Activated CD4-positive, alpha-beta T cell treated with anti-CD3 and anti-CD28 coated beads, Interleukin-10, Interleukin-2, amounts not matched to agents 100 ng/mL and 50 ng/mL, durations not matched to agents 16 hours and 8 hours (primary cell): ENCODE results near the gene ARMC7.
"Not testable (repeated sequence)": the region's sequence is repeated elsewhere in the genome, so short reads cannot be mapped to it uniquely, and the experiment has no call there.

Experiments used
- DNase-seq: peaks from one replicate; pipeline ENCODE4 v3.0.0-alpha.2; 2020

Gene ARMC7

GRCh38 chr17:75130632-75131277 is 21.0 kb downstream of the ARMC7 start:
- DNase-seq = peak; percentile 63

- DNase-seq = peak; percentile 86
Observed at GRCh38 chr17:75131278-75132017, 21.7 kb downstream of the ARMC7 start, which contains the start of gene NT5C. Gene NT5C (minus strand): TSS chr17:75131742. CDS start chr17:75131707, 35 bp downstream.

GRCh38 chr17:75132018-75133000 is 22.5 kb downstream of the ARMC7 start:
- not testable (repeated sequence) for DNase-seq

GRCh38 chr17:75133001-75133400 is 23.2 kb downstream of the ARMC7 start:
- no peak for DNase-seq

- DNase-seq = not testable (repeated sequence)
Observed at GRCh38 chr17:75133607-75134347, 24.0 kb downstream of the ARMC7 start.

GRCh38 chr17:75135452-75135851 is 25.7 kb downstream of the ARMC7 start:
- DNase-seq = no peak

GRCh38 chr17:75135946-75136345 is 26.2 kb downstream of the ARMC7 start:
- DNase-seq = no peak

GRCh38 chr17:75137762-75138161 is 28.0 kb downstream of the ARMC7 start:
- not testable (repeated sequence) for DNase-seq

- no peak for DNase-seq
Observed at GRCh38 chr17:75138519-75138918, 28.8 kb downstream of the ARMC7 start.

- DNase-seq = no peak
Observed at GRCh38 chr17:75142236-75142971, 32.6 kb downstream of the ARMC7 start.

GRCh38 chr17:75144816-75145512 is 35.2 kb downstream of the ARMC7 start:
- DNase-seq = no peak

GRCh38 chr17:75146592-75146991 is 36.8 kb downstream of the ARMC7 start:
- no peak for DNase-seq

- DNase-seq = no peak
Observed at GRCh38 chr17:75147878-75148546, 38.2 kb downstream of the ARMC7 start.

- DNase-seq = peak; percentile 40
Observed at GRCh38 chr17:75151930-75152329, 42.2 kb downstream of the ARMC7 start.

GRCh38 chr17:75152523-75152921 is 42.8 kb downstream of the ARMC7 start:
- no peak for DNase-seq

- peak; percentile 64 for DNase-seq
Observed at GRCh38 chr17:75152922-75153779, 43.4 kb downstream of the ARMC7 start.

- DNase-seq = peak; percentile 54
Observed at GRCh38 chr17:75153780-75154194, 44.0 kb downstream of the ARMC7 start.

- peak; percentile 100 for DNase-seq
Observed at GRCh38 chr17:75154195-75155106, 44.7 kb downstream of the ARMC7 start, which contains the start of gene JPT1. Gene JPT1 (minus strand): TSS chr17:75154512. CDS start chr17:75154397, 115 bp downstream.
